Bronchus fibroblast of lung (primary cell): ENCODE data around the gene PLOD3. TPM values are rescaled to one million over a fixed set of nuclear protein-coding genes. Genes with fewer than 3 reads are reported as not detected.

Experiments used
- total RNA-seq: library from RNA; depleted of rRNA; stranded (reverse); fragments of >200 nt; gene quantifications from 2 replicates; pipeline ENCODE4 v1.2.3, GENCODE V29; 2015

Gene PLOD3, protein sequence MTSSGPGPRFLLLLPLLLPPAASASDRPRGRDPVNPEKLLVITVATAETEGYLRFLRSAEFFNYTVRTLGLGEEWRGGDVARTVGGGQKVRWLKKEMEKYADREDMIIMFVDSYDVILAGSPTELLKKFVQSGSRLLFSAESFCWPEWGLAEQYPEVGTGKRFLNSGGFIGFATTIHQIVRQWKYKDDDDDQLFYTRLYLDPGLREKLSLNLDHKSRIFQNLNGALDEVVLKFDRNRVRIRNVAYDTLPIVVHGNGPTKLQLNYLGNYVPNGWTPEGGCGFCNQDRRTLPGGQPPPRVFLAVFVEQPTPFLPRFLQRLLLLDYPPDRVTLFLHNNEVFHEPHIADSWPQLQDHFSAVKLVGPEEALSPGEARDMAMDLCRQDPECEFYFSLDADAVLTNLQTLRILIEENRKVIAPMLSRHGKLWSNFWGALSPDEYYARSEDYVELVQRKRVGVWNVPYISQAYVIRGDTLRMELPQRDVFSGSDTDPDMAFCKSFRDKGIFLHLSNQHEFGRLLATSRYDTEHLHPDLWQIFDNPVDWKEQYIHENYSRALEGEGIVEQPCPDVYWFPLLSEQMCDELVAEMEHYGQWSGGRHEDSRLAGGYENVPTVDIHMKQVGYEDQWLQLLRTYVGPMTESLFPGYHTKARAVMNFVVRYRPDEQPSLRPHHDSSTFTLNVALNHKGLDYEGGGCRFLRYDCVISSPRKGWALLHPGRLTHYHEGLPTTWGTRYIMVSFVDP
- total RNA-seq: 101 and 106 TPM in 2 replicates

DNA sequence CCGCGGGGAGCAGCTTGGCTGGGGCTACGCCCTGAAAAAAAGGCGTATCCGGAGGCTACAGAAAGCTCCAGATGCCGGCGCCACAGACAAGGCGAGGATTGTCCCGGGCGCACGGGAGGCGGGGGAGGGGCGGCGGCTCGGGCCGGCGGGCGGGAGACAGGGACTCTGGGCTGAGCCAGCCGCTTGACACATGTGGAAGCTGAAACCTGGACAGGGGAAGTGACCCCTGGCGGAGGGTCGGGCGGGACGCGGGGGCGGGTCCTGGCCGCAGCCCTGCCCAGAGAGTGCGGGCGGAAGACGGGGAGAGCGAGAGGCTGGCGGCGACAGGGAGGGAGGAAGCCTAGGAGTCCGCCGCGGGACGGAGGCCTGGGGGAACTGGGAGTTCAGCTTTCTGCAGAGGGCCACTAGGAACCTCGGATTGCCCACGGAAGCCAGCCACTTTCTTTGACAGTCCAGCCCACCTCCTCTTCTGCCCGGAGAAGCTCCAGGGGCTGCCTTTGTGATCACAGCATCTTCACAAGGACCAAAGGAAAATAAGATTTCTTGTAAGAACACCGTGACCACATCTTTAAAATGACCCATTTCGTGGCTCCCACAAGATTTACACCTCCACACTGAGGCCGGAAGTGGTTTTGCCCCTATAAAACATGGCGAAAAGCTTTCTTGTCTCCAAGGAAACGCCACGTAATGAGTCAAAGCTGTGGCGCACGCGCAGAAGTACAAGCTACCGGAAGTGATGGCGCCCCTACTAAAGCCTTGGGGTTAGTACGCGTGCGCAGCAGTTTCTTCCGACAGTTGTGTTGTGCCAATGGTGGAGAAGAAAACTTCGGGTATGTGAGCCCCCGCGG lies at the start of gene PLOD3, which contains the start of gene ZNHIT1:
Gene PLOD3 (minus strand): TSS at position 194 of the 848 bp plus-strand sequence. CDS start 307 bp downstream, outside the sequence.
Gene ZNHIT1 (plus strand): TSS at position 778 of the 848 bp plus-strand sequence. CDS start 31 bp downstream, at position 809.

DNA sequence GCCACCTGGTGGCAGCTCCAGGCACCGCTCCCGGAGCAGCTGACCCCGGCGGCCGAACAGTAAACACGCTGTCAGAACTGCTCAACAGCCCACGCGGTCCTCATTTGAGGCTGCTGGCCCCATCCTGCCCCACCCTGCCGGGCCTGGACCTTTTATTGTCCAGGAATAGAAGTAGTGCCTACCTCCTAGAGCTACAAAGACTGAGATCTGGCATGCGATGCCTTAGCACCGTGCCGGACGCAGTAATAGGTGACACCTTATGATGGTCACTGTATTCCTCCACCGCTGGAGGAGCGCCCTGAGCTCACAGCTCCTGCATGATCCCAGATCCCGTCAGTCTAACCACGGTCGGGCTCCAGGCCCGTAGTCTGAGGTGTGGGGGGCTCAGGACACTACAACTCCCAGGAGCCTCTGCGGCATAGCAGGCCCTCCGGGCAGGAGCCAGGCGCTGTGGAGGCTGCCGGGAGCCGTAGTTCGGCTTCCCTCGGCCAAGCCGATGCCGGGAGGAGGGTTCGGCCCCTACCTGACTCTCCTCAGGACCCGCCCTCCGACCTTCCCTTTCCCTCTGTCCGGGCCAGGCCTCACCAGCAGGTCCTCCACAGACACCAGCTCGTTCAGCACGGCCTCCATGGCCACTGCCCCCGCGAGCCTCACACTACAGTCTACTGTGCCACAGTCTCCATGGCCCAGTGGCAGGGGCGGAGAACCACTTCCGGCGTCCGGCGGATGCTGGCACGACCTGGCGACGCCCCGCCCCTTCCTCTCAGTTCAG lies 27.2 kb upstream of the PLOD3 start, which contains the start of gene FIS1:
Gene FIS1 (minus strand): TSS at position 707 of the 772 bp plus-strand sequence. CDS start 77 bp downstream, at position 630.

DNA sequence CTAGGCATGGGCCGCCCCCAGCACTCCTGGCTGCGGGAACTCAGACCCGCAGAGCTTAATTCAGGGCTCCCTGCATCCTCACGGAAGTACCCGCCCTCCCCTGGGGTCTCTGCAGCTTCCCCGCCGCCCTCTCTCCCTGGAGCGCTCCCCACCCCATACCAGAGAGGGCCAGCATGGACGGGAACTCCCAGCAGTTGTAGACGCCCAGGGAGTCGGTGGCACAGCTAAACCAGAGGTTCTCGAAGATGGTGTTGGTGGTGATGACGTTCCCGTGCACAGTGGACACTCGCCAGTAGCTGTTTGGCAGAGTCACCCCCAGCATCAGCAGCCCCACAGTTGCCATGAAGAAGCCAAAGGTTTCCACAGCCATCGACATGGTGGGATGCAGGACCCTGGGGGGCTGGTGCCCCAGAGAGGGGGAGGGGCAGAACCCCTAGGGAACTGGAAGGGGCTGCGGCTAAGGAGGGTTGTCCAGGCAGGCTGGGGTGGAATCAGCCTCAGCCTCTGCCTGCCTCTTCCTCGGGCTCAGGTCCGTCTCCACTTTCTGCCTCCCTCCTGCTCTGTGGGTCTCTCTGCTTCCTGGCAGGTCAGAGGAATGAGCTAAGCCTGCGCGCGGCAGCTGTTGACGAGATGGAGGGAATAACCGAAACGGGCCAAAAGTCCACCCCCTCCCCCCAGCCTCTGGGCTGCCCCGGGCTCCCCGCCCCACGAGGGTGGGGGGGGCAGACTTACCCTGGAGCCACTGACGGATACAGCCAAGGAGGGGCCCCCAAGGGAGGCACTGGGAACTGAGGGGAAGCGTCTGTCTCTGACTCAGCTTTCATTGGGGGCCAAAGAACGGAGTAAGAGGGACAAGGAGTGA lies 20.1 kb upstream of the PLOD3 start, which contains the start of gene CLDN15:
Gene CLDN15 (minus strand): TSS at position 597 of the 862 bp plus-strand sequence. CDS start 221 bp downstream, at position 376.

DNA sequence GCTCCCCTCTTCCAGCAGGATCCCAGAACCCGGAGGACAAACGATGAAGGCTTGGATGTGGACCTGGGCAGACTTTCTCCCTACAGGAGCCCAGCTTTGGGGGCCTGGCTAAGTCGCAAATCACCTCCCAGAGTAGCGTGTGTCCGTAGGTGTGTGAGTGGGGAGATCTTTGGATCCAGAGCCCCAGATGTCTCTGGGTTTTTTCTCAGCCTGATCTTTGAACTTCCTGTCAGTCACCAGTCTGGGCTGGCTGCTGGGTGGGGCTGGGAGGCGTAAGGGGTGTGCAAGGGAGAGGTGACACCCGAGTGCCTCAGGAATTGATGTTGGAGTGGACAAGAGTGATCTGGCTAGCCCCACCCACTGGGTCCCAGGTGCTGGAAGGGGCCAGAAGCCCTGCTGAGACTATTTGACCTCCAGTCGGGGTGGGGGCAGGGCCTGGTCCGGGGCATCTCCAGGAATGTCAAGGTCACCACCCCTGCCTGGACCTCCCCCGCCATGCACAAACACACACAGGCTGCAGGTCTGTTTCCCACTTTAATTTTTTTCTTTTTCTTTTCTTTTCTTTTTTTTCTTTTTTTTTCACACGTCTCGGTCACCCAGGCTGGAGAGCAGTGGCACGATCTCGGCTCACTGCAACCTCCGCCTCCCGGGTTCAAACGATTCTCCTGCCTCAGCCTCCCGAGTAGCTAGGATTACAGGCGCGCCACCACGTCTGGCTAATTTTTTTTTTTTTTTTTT lies 16.4 kb downstream of the PLOD3 start, which contains the start of gene MOGAT3:
Gene MOGAT3 (minus strand): TSS at position 175 of the 738 bp plus-strand sequence. CDS start 182 bp downstream, outside the sequence.

DNA sequence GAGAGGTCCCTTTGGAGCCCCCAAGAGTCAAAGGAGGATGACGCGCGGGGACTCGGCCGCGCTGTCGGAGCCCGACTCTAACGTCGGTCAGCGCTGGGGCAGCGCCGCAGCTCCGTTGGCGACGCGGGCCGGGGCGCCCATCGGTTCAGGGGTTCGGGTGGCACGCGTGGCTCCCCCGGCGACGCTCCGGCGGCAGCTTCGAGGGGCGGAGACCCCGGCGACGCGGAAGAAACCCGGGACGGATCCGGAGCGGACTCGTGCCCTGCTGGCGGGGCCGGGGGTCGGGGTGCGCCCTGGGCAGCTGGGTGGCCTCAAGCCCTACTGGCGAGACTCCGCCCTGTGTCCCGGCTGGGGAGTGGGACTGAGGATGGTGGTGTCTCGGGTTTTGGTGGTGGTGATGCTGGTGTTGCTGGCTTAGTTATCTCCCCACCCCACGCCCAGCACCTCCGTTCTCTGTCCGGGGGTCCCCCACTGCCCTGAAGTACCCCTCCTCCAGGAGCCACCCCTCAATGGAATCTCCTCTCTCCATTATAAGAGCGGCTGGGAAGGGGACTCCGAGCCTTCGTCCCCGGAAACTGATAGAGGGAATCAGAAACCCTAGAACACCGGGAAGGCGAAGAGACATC lies 37.1 kb downstream of the PLOD3 start, which contains the start of gene NAT16:
Gene NAT16 (minus strand): TSS at position 164 of the 626 bp plus-strand sequence. CDS start 5,486 bp downstream, outside the sequence.

DNA sequence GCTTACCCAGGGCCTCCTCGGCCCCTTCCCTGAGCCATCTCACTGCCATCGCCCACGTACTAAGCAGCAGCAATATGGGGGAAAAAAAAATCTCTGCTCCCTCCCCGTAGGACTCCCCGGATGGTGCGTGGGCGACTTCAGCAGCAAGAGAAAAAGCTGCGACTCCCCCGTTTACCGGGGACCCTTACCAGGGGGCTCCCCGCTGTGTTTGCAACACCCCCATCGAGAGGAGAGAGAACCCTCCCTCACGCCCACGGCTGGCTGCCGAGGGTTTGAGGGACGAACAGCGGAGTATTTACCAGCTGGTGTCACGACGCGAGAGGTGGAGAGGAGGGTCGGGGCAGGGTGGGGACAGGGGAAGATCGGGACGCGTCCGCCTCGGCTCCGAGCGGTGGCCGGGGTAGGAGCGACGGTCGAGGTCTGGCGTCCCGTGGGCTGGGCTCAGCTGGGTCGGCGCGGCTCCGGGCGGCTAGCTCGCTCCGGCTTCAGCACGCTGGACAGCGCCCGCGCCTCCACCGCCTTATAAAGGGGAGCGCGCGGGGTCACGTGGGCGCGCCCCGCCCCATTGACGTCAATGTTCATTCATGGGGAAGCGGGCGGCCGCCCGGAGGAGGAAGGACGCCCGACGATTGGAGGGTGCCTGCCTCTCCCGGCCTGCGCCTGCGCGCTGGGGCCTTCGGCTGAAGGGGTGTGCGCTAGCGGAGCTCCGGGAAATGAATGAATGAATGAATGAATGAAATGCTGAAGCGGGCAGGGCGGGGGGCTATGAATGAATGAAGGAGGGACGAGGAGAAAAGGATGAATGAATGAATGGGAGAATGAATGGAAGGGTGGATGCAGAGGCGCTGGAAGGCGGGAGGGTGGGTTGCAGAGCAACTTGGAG lies 52.1 kb downstream of the PLOD3 start, which contains the start of gene VGF:
Gene VGF (minus strand): TSS at position 495 of the 883 bp plus-strand sequence. CDS start 726 bp downstream, outside the sequence.

Other genes with a start within 250 kb of the PLOD3 start
- 1.2 and 1.8 TPM in 2 replicates for gene MUC12, start 248.0 kb downstream of the PLOD3 start, total RNA-seq
- not detected in 2 replicates for gene MUC17, start 197.5 kb downstream of the PLOD3 start, total RNA-seq
- gene TRIM56, start 132.1 kb downstream of the PLOD3 start, total RNA-seq: 6.6 and 7.1 TPM in 2 replicates
- gene SERPINE1, start 90.5 kb downstream of the PLOD3 start, total RNA-seq: 1,155 and 1,164 TPM in 2 replicates
- 156 TPM in 2 replicates for gene AP1S1, start 63.1 kb downstream of the PLOD3 start, total RNA-seq
- gene VGF, start 52.0 kb downstream of the PLOD3 start, total RNA-seq: 1.7 and 1.9 TPM in 2 replicates
- gene NAT16, start 37.3 kb downstream of the PLOD3 start, total RNA-seq: under 0.01 and 0.15 TPM in 2 replicates
- gene MOGAT3, start 16.5 kb downstream of the PLOD3 start, total RNA-seq: not detected in 2 replicates
- gene ZNHIT1, start 584 bp upstream of the PLOD3 start, total RNA-seq: 130 and 132 TPM in 2 replicates
- gene CLDN15, start 20.2 kb upstream of the PLOD3 start, total RNA-seq: 1.5 and 2.4 TPM in 2 replicates
- gene FIS1, start 27.5 kb upstream of the PLOD3 start, total RNA-seq: 226 and 252 TPM in 2 replicates
- gene IFT22, start 104.2 kb upstream of the PLOD3 start, total RNA-seq: 24.2 and 31.8 TPM in 2 replicates
- 1.0 TPM in 1 of 2 replicates, not detected in the other for gene COL26A1, start 145.3 kb upstream of the PLOD3 start, total RNA-seq